ENCODE measurements around the gene ERC2. TPM values are rescaled to one million over a fixed set of nuclear protein-coding genes. Genes with fewer than 3 reads are reported as not detected.

ERC2 gene
- total and polyA plus RNA-seq, 2 of the 8 experiments (the other 6 are each of a cell fraction or from before 2014, with no cell fraction given) = 16.4 to 22.8 TPM

- TF ChIP-seq POLR2A (IDR thresholded peaks at IDR 0.05; ENCODE audit: control extremely low read depth in 1 of 2, low read depth in 2 of 2, low read length in 2 of 2) (no peak), SAP30 (IDR thresholded peaks at IDR 0.05; ENCODE audit: insufficient read depth, insufficient replicate concordance, low read length) (no peak), KDM5A (IDR thresholded peaks at IDR 0.05; ENCODE audit: low read length) (no peak)
These were observed 750.2 kb downstream of the ERC2 start (continued) for GRCh38 chr3:55718074-55718473.

Measured in H1 (cell line).